CD4-positive, alpha-beta T cell treated with Interleukin-6 for 4 hours (primary cell): ENCODE data around the gene PTGES2.

Experiments
- DNase-seq: peaks from one replicate; pipeline ENCODE4 v3.0.0-alpha.2; 2020; ENCODE audit warnings: mixed read lengths

Gene PTGES2

GRCh38 chr9:128127568-128127989, at the start of gene PTGES2:
TSS of gene PTGES2 (minus strand) at chr9:128127729. CDS start at chr9:128127717, 12 bp downstream.
- DNase-seq = peak; percentile 80

- DNase-seq = no peak
Measured at GRCh38 chr9:128175726-128176125, 48.2 kb upstream of the PTGES2 start.

GRCh38 chr9:128175102-128175563, 47.6 kb upstream of the PTGES2 start:
- DNase-seq = no peak

GRCh38 chr9:128174062-128174461, 46.5 kb upstream of the PTGES2 start:
- no peak for DNase-seq

- DNase-seq = no peak
Measured at GRCh38 chr9:128169925-128170324, 42.4 kb upstream of the PTGES2 start.

- DNase-seq = no peak
Measured at GRCh38 chr9:128169492-128169891, 42.0 kb upstream of the PTGES2 start.

- no peak for DNase-seq
Measured at GRCh38 chr9:128168731-128169308, 41.3 kb upstream of the PTGES2 start.

- no peak for DNase-seq
Measured at GRCh38 chr9:128167209-128167608, 39.7 kb upstream of the PTGES2 start.

- DNase-seq = no peak
Measured at GRCh38 chr9:128166169-128166568, 38.6 kb upstream of the PTGES2 start.

- DNase-seq = no peak
Measured at GRCh38 chr9:128164307-128164885, 36.9 kb upstream of the PTGES2 start.

GRCh38 chr9:128163523-128164306, 36.2 kb upstream of the PTGES2 start:
- no peak for DNase-seq

GRCh38 chr9:128163027-128163515, 35.5 kb upstream of the PTGES2 start:
- no peak for DNase-seq

GRCh38 chr9:128162215-128163026, 34.9 kb upstream of the PTGES2 start:
- DNase-seq = no peak

GRCh38 chr9:128161215-128161902, 33.8 kb upstream of the PTGES2 start:
- no peak for DNase-seq

- DNase-seq = peak; percentile 55
Measured at GRCh38 chr9:128160603-128160987, 33.1 kb upstream of the PTGES2 start.

GRCh38 chr9:128159784-128160602, 32.5 kb upstream of the PTGES2 start, which contains the start of gene BBLN:
TSS of gene BBLN (plus strand) at chr9:128160265. CDS start at chr9:128160408, 143 bp downstream.
- peak; percentile 97 for DNase-seq

- DNase-seq = peak; percentile 65
Measured at GRCh38 chr9:128159522-128159783, 31.9 kb upstream of the PTGES2 start.

- no peak for DNase-seq
Measured at GRCh38 chr9:128155736-128156500, 28.4 kb upstream of the PTGES2 start.

GRCh38 chr9:128153947-128154695, 26.6 kb upstream of the PTGES2 start:
- DNase-seq = no peak
